HK-2 (cell line): ENCODE data around the gene EPHB2.
A peak's percentile ranks its signal among the peaks of the same experiment; 100 is the strongest.
"Not testable (repeated sequence)": the region's sequence is repeated elsewhere in the genome, so short reads cannot be mapped to it uniquely, and the experiment has no call there.

ENCODE experiments used
- DNase-seq: peaks from one replicate; pipeline ENCODE4 v3.0.0-alpha.2; 2018; ENCODE audit not compliant: unreplicated experiment

Gene EPHB2

DNA sequence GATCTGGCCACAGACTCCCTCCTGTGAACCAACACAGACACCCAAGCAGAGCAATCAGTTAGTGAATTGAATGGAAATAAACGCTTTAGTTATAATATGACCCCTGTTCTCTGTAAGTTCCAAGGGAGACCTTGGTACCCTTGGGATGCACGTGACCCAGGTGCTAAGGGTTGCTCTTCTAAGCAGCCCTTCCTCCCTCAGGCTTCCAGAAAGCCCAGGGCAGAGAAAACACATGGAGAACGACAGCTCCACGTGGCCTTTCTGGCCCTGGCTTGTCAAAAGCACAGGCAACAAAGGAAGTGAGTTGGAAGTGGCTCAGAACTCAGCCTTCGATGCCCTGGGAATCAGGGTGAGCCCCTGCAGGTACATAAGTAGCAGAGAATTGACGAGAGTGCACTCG lies 204.6 kb downstream of the EPHB2 start:
- DNase-seq: no peak

DNA sequence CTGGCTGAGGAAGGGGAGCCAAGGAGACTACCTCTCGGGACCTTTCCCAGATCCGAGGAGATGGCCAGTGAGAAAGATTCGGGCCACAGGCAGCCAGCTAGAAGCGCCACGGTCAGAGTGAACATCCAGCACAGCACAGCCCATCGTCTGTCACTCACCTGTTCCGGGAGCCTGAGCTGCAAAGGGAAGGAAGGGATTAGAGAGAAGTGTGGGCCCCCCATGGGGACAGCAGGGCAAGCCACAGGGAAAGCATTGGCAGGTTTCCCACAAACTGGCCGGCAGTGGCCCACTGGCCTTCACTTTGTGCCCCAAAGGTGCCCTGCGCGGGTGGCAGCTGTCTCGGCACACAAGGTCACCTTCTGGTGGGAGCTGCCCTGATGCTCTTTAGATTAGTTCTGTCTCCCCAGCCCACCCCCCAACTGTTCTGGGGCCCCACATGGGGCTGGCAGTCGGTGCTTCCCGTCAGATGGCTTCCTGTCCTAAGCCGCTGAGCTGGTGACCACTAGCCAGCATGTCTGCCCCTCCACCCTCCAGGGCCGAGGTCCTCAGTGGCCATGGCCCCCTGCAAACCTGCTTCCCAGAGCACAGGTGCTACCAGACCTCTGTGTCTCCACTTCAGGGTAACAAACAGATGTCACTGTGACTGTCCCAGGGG lies 205.3 kb downstream of the EPHB2 start:
- DNase-seq: no peak

DNA sequence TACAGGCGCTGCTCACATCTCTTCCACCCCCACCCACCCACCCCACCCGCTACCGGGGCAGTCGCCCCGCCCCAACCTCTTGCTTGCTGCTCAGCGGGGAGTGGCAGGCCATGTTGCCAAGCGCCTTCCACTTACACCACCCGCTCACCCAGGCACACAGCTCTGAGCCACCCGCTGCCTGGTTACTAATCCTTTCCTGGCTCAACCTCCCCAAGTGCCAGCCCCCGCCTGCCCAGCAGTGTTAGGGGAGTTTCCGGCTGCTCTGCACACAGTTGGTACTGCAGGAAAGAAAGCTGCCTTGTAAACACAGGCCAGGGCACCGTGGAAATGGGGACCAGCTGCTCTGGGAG lies 205.8 kb downstream of the EPHB2 start:
- DNase-seq: peak; percentile 25

GRCh38 chr1:22917989-22918388 lies 207.3 kb downstream of the EPHB2 start:
- no peak for DNase-seq

DNA sequence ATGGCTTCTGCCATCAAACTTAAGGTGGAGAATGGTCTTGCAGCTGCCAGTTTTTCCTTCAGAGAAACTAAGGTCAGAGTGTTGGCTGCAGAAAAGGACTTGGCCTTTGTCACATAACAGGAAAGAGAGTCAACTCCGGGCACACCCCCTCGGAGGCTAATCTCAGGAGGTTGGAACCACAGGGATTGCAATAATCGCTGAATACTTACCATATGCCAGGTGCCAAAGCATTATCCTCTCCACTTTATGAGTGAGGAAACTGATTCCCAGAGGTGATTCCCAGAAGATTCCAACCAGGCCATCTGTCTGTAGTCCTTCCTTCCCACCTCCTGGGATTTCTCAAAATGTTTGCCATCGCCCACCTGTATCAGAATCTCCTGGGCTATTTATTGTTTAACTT lies 208.0 kb downstream of the EPHB2 start:
- no peak for DNase-seq

DNA sequence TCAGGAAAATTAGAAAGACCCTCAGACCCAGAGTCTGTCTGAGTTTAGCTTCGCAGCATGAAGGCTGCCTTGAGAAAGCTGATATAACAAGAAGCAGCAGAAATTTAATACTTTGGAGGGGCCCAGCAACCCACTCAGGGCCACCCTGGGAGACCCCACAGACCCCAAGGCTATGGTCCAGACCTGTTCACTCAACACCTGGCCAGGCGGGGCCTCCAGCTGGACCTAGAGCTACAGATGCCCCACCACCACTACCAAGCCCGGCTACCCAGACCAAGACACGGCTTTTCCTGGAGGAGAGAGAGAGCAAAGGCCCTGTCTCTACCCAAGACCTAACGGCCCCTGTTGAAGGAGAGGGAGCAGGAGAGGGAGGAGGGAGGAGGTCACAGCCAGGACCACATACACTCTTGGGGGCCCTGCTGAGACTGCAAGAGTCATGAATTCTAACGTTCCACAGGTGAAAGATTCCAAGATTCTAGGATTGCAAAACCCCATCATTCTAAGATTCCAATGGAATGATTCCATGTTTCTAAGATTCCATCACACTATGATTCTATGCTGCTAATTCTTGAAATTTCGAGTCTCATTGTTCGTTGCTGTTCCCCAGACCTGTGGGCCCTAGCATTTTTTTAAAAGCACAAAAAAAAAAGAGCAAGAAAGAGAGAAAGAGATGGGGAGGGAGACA lies 208.8 kb downstream of the EPHB2 start:
- no peak for DNase-seq

DNA sequence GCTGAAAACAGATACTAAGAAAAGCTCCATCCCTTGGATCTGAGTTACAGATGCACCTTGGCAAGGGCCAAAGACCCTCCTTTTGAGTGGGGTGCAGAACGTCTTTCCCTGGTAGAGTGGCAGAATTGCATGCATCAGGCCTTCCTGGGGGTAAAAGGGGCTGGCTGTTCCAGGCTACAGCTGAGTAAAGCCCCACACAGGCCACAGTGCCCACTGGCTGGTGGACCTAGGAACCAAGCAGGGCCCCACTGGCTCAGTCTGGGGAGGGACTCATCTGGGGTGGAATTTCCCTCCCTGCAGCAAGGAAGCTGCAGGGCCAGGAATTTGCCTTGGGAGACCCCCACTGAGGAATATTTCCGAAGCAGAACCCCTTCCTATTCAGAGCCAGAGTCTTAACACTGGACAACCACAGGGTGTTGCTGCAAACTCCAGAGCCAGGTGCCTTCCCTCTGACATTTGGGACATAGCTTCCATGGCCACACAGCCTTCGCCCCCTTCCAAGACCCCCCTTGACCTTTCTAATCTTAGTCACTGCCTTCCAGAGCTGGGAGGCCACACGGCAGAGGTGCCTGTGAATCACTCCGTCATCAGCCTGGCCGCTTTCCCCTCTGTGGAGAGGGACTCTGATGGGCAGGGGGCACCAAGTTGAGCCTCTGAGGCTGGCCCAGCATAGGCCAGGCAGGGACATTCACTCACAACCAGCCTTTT lies 209.5 kb downstream of the EPHB2 start:
- DNase-seq: no peak

GRCh38 chr1:22920734-22921451 lies 210.3 kb downstream of the EPHB2 start:
- DNase-seq: no peak

GRCh38 chr1:22921452-22922126 lies 210.9 kb downstream of the EPHB2 start:
- no peak for DNase-seq

- DNase-seq: no peak
These were observed 212.0 kb downstream of the EPHB2 start for GRCh38 chr1:22922640-22923039.

DNA sequence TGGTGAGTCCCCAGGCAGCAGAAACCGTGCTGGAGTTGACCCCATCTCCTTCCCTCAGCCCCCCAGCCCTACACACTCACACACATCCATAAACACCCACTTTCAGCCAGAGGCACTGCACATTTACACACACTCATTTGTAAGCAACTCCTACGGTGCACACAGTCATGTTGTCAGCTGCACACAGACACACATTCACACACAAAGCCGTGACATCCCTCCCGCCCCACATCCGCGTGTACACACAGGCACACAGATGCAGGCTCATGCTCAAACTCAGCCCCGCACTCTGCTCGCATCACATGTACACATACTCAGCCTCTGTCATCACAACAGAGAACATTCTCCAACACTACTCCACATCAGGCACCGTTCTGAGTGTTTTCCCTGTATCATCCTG lies 214.5 kb downstream of the EPHB2 start:
- DNase-seq: no peak

GRCh38 chr1:22930240-22930912 lies 219.7 kb downstream of the EPHB2 start:
- DNase-seq: peak; percentile 53

- DNase-seq: no peak
These were observed 222.3 kb downstream of the EPHB2 start for GRCh38 chr1:22932803-22933470.

- no peak for DNase-seq
These were observed 224.8 kb downstream of the EPHB2 start for GRCh38 chr1:22935433-22935832.

DNA sequence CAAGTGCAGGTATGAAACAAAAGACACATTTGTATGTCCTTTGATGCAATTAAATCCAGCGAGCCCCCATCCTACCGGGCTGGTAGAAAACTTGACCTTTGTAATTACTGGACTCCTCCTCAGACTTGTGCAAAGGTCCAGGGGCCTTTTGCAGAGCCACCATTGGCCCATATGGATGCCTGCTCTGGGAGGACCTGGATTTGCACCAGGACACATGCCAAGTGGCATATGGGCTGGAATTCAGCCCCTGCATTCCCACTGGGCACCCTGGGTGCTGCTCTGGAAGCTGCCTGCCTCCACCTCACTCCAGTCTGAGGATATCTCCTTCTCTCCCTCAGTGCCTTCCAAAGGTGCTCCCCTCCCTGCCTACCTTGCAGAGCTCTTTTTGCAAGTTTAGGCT lies 226.0 kb downstream of the EPHB2 start:
- DNase-seq: no peak

GRCh38 chr1:22941257-22941656 lies 230.6 kb downstream of the EPHB2 start:
- DNase-seq: no peak

DNA sequence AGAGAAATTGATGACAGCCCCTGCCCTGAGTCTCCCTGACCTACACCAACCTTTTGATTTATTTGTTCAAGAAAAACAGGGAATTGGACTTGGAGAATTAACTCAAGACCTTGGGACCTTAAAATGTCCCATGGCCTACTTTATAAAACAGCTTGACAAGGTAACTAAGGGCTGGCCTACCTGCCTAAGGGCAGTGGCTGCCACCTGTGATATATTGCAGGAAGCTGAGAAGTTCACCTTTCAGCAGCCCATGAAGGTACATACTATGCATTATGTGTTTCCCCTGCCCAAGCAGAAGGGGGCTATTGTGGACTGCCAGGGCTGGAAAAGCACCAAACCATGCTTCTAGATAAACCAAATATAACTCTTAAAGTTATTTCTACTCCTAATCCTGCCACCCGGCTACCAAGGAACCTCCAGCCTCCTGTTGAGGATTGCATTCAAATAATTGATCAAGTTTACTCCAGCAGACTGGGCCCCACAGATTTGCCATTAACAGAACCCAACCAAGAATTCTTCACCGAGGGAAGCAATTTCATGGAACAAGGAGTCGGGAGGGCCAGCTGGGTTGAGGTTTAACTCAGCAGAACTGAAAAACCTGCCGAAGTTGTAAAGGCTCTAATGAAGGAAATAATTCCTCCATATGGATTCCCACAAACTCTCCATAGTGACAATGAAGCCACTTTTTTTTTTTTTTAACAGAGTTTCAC lies 233.9 kb downstream of the EPHB2 start:
- DNase-seq: no peak

- not testable (repeated sequence) for DNase-seq
These were observed 234.5 kb downstream of the EPHB2 start for GRCh38 chr1:22945171-22945570.

- no peak for DNase-seq
These were observed 239.2 kb downstream of the EPHB2 start for GRCh38 chr1:22949822-22950331.

- DNase-seq: no peak
These were observed 241.2 kb downstream of the EPHB2 start for GRCh38 chr1:22951796-22952195.
